Tibial nerve (tissue), 4 donors: ENCODE measurements around the gene NKD1.

ENCODE experiments used
- EP300 ChIP-seq, 2 donors: sonication (generic); formaldehyde crosslinking; IDR thresholded peaks; one replicate each; pipeline ENCODE4 v1.6.1; 2017; ENCODE audit warnings: antibody characterized with exemption in 2 of 2, mild to moderate bottlenecking in 1 of 2
- POLR2A ChIP-seq, 2 donors: fragments of 450-650 bp; IDR thresholded peaks; one replicate each; pipeline ENCODE4 v1.6.1; 2017; ENCODE audit warnings: antibody characterized with exemption in 2 of 2, mild to moderate bottlenecking in 2 of 2, moderate library complexity in 2 of 2
- TF ChIP-seq, protein P1 (sequence below), 5 experiments: fragments of 200-600 bp in 3 of 5; fragments of 450-650 bp in 2 of 5; sonication (generic) in 3 of 5; IDR thresholded peaks; one replicate each; pipeline ENCODE4 v1.5.1; 2016 to 2019; ENCODE audit warnings: antibody characterized with exemption in 5 of 5, mild to moderate bottlenecking in 3 of 5, moderate library complexity in 2 of 5

DNA sequence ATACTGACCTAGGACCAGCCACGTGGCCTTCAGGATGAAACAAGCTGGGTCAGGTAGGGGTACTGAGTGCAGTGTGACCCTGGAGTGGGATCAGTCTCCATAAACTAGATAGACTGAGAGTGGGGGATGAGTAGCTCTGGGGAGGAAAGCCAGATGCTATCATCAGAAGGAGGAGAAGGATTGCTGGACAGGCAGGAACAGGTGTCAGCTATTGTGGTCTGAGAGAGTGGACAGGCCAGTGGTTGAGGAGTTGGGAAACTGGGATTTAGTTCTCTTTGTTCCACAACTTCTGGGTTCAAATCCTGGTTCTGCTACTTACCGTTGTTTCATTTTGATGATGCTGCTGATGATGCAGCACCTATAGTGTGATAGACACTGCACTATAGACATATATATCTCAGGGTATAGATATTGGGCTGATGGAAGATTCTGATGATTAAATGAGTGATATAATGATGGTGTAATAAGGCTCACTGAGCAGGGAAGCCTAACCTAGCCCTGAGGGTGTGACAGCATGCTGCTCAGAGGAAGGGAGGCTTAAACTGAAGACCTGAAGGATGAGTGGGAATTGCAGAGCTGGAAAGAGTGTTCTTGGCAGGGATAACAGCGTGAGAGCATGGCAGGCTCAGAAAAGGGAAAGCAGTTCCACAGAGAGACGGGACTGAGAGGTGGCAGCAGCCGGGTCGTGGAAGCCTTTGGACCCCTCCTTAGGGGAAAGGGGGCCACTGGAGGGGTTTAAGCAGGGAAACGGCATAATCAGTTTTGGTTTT, 66.9 kb downstream of the NKD1 start:
- TF ChIP-seq, protein P1, sequence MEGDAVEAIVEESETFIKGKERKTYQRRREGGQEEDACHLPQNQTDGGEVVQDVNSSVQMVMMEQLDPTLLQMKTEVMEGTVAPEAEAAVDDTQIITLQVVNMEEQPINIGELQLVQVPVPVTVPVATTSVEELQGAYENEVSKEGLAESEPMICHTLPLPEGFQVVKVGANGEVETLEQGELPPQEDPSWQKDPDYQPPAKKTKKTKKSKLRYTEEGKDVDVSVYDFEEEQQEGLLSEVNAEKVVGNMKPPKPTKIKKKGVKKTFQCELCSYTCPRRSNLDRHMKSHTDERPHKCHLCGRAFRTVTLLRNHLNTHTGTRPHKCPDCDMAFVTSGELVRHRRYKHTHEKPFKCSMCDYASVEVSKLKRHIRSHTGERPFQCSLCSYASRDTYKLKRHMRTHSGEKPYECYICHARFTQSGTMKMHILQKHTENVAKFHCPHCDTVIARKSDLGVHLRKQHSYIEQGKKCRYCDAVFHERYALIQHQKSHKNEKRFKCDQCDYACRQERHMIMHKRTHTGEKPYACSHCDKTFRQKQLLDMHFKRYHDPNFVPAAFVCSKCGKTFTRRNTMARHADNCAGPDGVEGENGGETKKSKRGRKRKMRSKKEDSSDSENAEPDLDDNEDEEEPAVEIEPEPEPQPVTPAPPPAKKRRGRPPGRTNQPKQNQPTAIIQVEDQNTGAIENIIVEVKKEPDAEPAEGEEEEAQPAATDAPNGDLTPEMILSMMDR (IDR thresholded peaks at IDR 0.05), result no peak
- TF ChIP-seq EP300 (IDR thresholded peaks at IDR 0.05) (no peak), POLR2A (IDR thresholded peaks at IDR 0.05) (no peak)
